ENCODE results near the gene HTRA1. TPM values are rescaled to one million over a fixed set of nuclear protein-coding genes. Genes with fewer than 3 reads are reported as not detected.

Gene HTRA1
- polyA plus RNA-seq, 1 of the 3 experiments (the other 2 are of a cell fraction): 291 TPM

DNA sequence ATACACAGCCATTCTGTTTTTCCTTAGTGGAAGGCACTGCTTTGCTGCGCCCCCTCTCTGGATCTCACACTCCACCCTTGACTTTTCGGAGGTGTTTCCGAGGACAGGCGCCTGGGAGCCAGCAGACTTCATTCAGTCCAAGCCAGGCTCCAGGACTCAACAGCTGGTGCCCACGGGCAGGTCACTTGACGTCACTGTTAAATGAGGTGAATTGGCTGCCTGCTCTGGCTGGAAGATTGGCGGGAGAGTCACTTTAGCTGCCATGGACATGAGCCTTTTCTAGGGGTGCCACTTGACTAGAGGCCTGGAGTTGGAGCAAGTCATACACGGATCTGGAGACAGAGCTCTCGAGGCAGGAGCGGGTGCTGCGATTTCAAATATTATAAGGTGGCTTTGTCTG lies 3.2 kb downstream of the HTRA1 start:
- H2AFZ ChIP-seq (ENCODE audit: low read depth): no peak overlapping the region
- H3K4me2 ChIP-seq: no peak overlapping the region
- H3K27me3 ChIP-seq (ENCODE audit: insufficient read depth): no peaks in the 10 kb centered on the region
- no peaks in the 10 kb centered on the region for H3K9me2 ChIP-seq
- peaks cover 65% of the 10 kb centered on the region for H3K79me2 ChIP-seq (ENCODE audit: insufficient read depth)
- H3K4me1 ChIP-seq (ENCODE audit: control insufficient read depth in 1 of 2, insufficient read depth in 2 of 2, low read depth in 1 of 2, low read length in 1 of 2): peaks cover 8 to 16% of the 10 kb centered on the region in 2 experiments; a peak in 3 of 4 replicates
- peaks cover 21% of the 10 kb centered on the region for H3F3A ChIP-seq (replicated peaks; ENCODE audit: insufficient read depth)
- peaks cover 18% of the 10 kb centered on the region for H4K20me1 ChIP-seq (ENCODE audit: insufficient read depth)
- 94% methylated on average over 11 of the region's 11 CpGs for WGBS (ENCODE audit: low lambda C conversion rate)
- no peaks in the 10 kb centered on the region for H3K9me3 ChIP-seq
- H3K9ac ChIP-seq: no peak overlapping the region
- CTCF ChIA-PET: interaction anchor here (1.2 to 2.8 kb wide), 3 partner anchors 29 to 184 kb away, joined by 3 to 10 read pairs (median 7); no protein-coding TSS in a partner anchor
- POLR2A ChIA-PET: no interaction called here
- H3K36me3 ChIP-seq (replicated peaks in 1 of 2; ENCODE audit: control insufficient read depth in 1 of 2, insufficient read depth in 2 of 2, low read length in 1 of 2): peaks cover 0 to 2% of the 10 kb centered on the region in 2 experiments
- H3K27ac ChIP-seq (ENCODE audit: low read depth in 2 of 2, low read length in 1 of 2): no peak overlapping the region
- TF ChIP-seq, protein P1, sequence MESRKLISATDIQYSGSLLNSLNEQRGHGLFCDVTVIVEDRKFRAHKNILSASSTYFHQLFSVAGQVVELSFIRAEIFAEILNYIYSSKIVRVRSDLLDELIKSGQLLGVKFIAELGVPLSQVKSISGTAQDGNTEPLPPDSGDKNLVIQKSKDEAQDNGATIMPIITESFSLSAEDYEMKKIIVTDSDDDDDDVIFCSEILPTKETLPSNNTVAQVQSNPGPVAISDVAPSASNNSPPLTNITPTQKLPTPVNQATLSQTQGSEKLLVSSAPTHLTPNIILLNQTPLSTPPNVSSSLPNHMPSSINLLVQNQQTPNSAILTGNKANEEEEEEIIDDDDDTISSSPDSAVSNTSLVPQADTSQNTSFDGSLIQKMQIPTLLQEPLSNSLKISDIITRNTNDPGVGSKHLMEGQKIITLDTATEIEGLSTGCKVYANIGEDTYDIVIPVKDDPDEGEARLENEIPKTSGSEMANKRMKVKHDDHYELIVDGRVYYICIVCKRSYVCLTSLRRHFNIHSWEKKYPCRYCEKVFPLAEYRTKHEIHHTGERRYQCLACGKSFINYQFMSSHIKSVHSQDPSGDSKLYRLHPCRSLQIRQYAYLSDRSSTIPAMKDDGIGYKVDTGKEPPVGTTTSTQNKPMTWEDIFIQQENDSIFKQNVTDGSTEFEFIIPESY (IDR thresholded peaks at IDR 0.05; ENCODE audit: borderline replicate concordance, low read depth): no peak
- no peak for TF ChIP-seq GATA2 (CRISPR knock-in tag; IDR thresholded peaks at IDR 0.05)
- TF ChIP-seq FOSL2 (IDR thresholded peaks at IDR 0.05; ENCODE audit: borderline replicate concordance, low read depth): no peak
- TF ChIP-seq RCOR1 (IDR thresholded peaks at IDR 0.05; ENCODE audit: low read length): no peak
- no peak for TF ChIP-seq TAF1 (IDR thresholded peaks at IDR 0.05; ENCODE audit: borderline replicate concordance, low read depth, low read length)
- TF ChIP-seq YY1 (IDR thresholded peaks at IDR 0.05; ENCODE audit: low read depth): no peak
- TF ChIP-seq POLR2AphosphoS5 (IDR thresholded peaks at IDR 0.05; ENCODE audit: low read depth, low read length): no peak
- TF ChIP-seq RAD21 (IDR thresholded peaks at IDR 0.05; ENCODE audit: low read length): no peak
- no peak for TF ChIP-seq GABPA (IDR thresholded peaks at IDR 0.05; ENCODE audit: low read depth)
- H3K4me3 ChIP-seq (ENCODE audit: low read depth in 2 of 2, low read length in 1 of 2): no peak overlapping the region
- DNase-seq: no peak

DNA sequence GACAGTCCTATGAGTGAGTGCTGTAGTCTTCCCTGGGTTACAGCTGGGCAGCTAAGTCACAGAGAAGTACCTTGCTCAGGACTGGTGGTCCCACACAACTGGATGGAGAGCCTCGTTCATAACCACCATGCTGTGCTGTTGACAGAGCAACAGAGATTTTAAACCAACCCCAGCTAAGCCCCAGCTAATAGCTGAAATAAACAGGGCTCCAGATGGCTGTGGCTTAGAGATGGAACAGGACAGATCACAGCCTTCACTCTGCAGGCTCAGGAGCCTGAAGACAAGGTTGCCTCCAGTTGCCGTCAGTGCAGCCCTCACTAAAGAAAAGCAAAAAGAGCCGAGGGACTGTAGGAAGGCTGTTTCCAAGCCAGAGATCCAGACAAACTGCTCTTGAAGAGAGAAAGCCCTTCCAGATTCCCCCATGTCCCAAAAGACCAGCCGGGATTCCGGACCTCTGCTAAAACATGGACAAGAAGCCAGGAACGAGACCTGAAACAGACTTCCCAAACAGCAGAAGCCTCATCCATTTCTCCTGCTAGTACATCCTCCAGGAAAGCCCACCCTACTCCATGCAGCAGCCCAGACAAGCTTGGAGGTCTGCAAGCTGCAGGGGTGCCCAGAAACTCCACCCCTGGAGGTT lies 4.2 kb downstream of the HTRA1 start:
- Histone ChIP-seq H4K20me1 (ENCODE audit: insufficient read depth) (peaks cover 18% of the 10 kb centered on the region), H3K9me2 (no peaks in the 10 kb centered on the region), H3K9me3 (no peaks in the 10 kb centered on the region), H3K4me1 (ENCODE audit: control insufficient read depth in 1 of 2, insufficient read depth in 2 of 2, low read depth in 1 of 2, low read length in 1 of 2) (peaks cover 13 to 14% of the 10 kb centered on the region in 2 experiments; a peak in 3 of 4 replicates), H2AFZ (ENCODE audit: low read depth) (no peak overlapping the region), H3F3A (replicated peaks; ENCODE audit: insufficient read depth) (peaks cover 27% of the 10 kb centered on the region), H3K27me3 (ENCODE audit: insufficient read depth) (no peaks in the 10 kb centered on the region), H3K4me3 (ENCODE audit: low read depth in 2 of 2, low read length in 1 of 2) (no peak overlapping the region), H3K36me3 (replicated peaks in 1 of 2; ENCODE audit: control insufficient read depth in 1 of 2, insufficient read depth in 2 of 2, low read length in 1 of 2) (peaks cover 0 to 2% of the 10 kb centered on the region in 2 experiments), H3K79me2 (ENCODE audit: insufficient read depth) (peaks cover 70% of the 10 kb centered on the region), H3K4me2 (no peak overlapping the region), H3K27ac (ENCODE audit: low read depth in 2 of 2, low read length in 1 of 2) (no peak overlapping the region), H3K9ac (no peak overlapping the region)
- ChIA-PET CTCF (interaction anchor here (1.2 to 2.8 kb wide), 2 partner anchors 30 to 167 kb away, joined by 7 to 10 read pairs; no protein-coding TSS in a partner anchor), POLR2A (no interaction called here)
- DNase-seq: no peak
- whole genome bisulfite sequencing (ENCODE audit: low lambda C conversion rate): 80% methylated on average over 5 of the region's 6 CpGs
- TF ChIP-seq EZH2phosphoT487 (IDR thresholded peaks at IDR 0.05; ENCODE audit: borderline replicate concordance, low read depth): no peak
- no peak for TF ChIP-seq SMC3 (IDR thresholded peaks at IDR 0.05; ENCODE audit: low read depth, low read length)
- TF ChIP-seq, protein P2, sequence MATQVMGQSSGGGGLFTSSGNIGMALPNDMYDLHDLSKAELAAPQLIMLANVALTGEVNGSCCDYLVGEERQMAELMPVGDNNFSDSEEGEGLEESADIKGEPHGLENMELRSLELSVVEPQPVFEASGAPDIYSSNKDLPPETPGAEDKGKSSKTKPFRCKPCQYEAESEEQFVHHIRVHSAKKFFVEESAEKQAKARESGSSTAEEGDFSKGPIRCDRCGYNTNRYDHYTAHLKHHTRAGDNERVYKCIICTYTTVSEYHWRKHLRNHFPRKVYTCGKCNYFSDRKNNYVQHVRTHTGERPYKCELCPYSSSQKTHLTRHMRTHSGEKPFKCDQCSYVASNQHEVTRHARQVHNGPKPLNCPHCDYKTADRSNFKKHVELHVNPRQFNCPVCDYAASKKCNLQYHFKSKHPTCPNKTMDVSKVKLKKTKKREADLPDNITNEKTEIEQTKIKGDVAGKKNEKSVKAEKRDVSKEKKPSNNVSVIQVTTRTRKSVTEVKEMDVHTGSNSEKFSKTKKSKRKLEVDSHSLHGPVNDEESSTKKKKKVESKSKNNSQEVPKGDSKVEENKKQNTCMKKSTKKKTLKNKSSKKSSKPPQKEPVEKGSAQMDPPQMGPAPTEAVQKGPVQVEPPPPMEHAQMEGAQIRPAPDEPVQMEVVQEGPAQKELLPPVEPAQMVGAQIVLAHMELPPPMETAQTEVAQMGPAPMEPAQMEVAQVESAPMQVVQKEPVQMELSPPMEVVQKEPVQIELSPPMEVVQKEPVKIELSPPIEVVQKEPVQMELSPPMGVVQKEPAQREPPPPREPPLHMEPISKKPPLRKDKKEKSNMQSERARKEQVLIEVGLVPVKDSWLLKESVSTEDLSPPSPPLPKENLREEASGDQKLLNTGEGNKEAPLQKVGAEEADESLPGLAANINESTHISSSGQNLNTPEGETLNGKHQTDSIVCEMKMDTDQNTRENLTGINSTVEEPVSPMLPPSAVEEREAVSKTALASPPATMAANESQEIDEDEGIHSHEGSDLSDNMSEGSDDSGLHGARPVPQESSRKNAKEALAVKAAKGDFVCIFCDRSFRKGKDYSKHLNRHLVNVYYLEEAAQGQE (IDR thresholded peaks at IDR 0.05; ENCODE audit: low read depth, low read length): no peak
- TF ChIP-seq POLR2AphosphoS5 (IDR thresholded peaks at IDR 0.05; ENCODE audit: low read depth, low read length): no peak
- no peak for TF ChIP-seq JUND (IDR thresholded peaks at IDR 0.05)
- no peak for TF ChIP-seq NRF1 (IDR thresholded peaks at IDR 0.05; ENCODE audit: low read depth, low read length)
- TF ChIP-seq, protein P3, sequence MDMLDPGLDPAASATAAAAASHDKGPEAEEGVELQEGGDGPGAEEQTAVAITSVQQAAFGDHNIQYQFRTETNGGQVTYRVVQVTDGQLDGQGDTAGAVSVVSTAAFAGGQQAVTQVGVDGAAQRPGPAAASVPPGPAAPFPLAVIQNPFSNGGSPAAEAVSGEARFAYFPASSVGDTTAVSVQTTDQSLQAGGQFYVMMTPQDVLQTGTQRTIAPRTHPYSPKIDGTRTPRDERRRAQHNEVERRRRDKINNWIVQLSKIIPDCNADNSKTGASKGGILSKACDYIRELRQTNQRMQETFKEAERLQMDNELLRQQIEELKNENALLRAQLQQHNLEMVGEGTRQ (IDR thresholded peaks at IDR 0.05; ENCODE audit: borderline replicate concordance, low read depth, low read length): no peak
- no peak for TF ChIP-seq FOXJ3 (CRISPR knock-in tag; IDR thresholded peaks at IDR 0.05)
- no peak for TF ChIP-seq TEAD4 (IDR thresholded peaks at IDR 0.05; ENCODE audit: borderline replicate concordance, insufficient read depth)
- no peak for TF ChIP-seq MXI1 (IDR thresholded peaks at IDR 0.05; ENCODE audit: low read depth, low read length)
- TF ChIP-seq, protein P4, sequence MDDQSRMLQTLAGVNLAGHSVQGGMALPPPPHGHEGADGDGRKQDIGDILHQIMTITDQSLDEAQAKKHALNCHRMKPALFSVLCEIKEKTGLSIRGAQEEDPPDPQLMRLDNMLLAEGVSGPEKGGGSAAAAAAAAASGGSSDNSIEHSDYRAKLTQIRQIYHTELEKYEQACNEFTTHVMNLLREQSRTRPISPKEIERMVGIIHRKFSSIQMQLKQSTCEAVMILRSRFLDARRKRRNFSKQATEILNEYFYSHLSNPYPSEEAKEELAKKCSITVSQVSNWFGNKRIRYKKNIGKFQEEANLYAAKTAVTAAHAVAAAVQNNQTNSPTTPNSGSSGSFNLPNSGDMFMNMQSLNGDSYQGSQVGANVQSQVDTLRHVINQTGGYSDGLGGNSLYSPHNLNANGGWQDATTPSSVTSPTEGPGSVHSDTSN (IDR thresholded peaks at IDR 0.05): no peak
- TF ChIP-seq, protein P5, sequence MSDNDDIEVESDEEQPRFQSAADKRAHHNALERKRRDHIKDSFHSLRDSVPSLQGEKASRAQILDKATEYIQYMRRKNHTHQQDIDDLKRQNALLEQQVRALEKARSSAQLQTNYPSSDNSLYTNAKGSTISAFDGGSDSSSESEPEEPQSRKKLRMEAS (IDR thresholded peaks at IDR 0.05; ENCODE audit: low read depth): no peak
- no peak for TF ChIP-seq RCOR1 (IDR thresholded peaks at IDR 0.05; ENCODE audit: low read length)

Data from SK-N-SH (cell line).